Vagina (tissue), 2 donors: ENCODE measurements around the gene AKAP6. TPM values are rescaled to one million over a fixed set of nuclear protein-coding genes. Genes with fewer than 3 reads are reported as not detected.

Experiments used
- DNase-seq, 2 donors: peaks; one replicate each; pipeline ENCODE4 v3.0.0-alpha.2; 2017; ENCODE audit errors: extremely low spot score in 2 of 2
- H3K27ac ChIP-seq: fragments of 200-600 bp; sonication (generic); one replicate; pipeline ENCODE4 v1.5.1; 2019
- H3K27me3 ChIP-seq: fragments of 200-600 bp; sonication (generic); one replicate; pipeline ENCODE4 v1.5.1; 2019
- H3K36me3 ChIP-seq, 2 donors: fragments of 200-600 bp; sonication (generic); one replicate each; pipeline ENCODE4 v1.5.1; 2017 to 2019
- H3K4me1 ChIP-seq: fragments of 200-600 bp; sonication (generic); one replicate; pipeline ENCODE4 v1.5.1; 2019
- H3K4me3 ChIP-seq, 2 donors: fragments of 200-600 bp; sonication (generic); 1 replicate in 1 of 2; 2 replicates in 1 of 2; pipeline ENCODE4 v1.5.1; 2016 to 2019
- H3K9me3 ChIP-seq: fragments of 200-600 bp; sonication (generic); one replicate; pipeline ENCODE4 v1.5.1; 2019
- CTCF ChIP-seq, 3 experiments: fragments of 450-650 bp in 2 of 3; fragments of 200-600 bp in 1 of 3; sonication (generic) in 1 of 3; IDR thresholded peaks; one replicate each; pipeline ENCODE4 v1.5.1; 2017 to 2019; ENCODE audit warnings: antibody characterized with exemption in 3 of 3, mild to moderate bottlenecking in 2 of 3, moderate library complexity in 2 of 3
- POLR2A ChIP-seq, 2 donors: fragments of 450-650 bp; IDR thresholded peaks; one replicate each; pipeline ENCODE4 v1.6.1; 2017; ENCODE audit warnings: antibody characterized with exemption in 2 of 2, mild to moderate bottlenecking in 2 of 2, moderate library complexity in 2 of 2
- POLR2AphosphoS5 ChIP-seq, 2 donors: sonication (generic); formaldehyde crosslinking; IDR thresholded peaks; one replicate each; pipeline ENCODE4 v1.9.0; 2017; ENCODE audit warnings: antibody characterized with exemption in 2 of 2, mild to moderate bottlenecking in 2 of 2, low read depth in 1 of 2; ENCODE audit not compliant: insufficient read depth in 1 of 2
- intact Hi-C: fragments of 100-400 bp; cut with DNase I; formaldehyde crosslinking; loops from one replicate; pipeline ENCODE4 v1.15.1; 2023
- total RNA-seq: library from RNA; depleted of rRNA; stranded (reverse); fragments of >200 nt; gene quantifications from one replicate; pipeline ENCODE4 v1.2.3, GENCODE V29; 2016

AKAP6 gene
- total RNA-seq, 1 donor from 2014 or later = 3.9 TPM

- intact Hi-C loops = no loop called here
- no peak overlapping the region for H3K4me3 ChIP-seq
- no peaks in the 10 kb centered on the region for H3K9me3 ChIP-seq
- no peak for DNase-seq
- H3K27ac ChIP-seq = no peak overlapping the region
- H3K4me1 ChIP-seq = peaks cover 10% of the 10 kb centered on the region
- TF ChIP-seq POLR2A (IDR thresholded peaks at IDR 0.05) (no peak), POLR2AphosphoS5 (IDR thresholded peaks at IDR 0.05; ENCODE audit: insufficient read depth in 1 of 2, low read depth in 1 of 2) (no peak), CTCF (IDR thresholded peaks at IDR 0.05) (no peak)
- H3K36me3 ChIP-seq = no peaks in the 10 kb centered on the region
- H3K27me3 ChIP-seq = no peaks in the 10 kb centered on the region
These were observed 316.5 kb downstream of the AKAP6 start for GRCh38 chr14:32645551-32645950.

- DNase-seq = no peak
- Histone ChIP-seq H3K4me1 (peaks cover 10% of the 10 kb centered on the region), H3K27ac (no peak overlapping the region), H3K36me3 (no peaks in the 10 kb centered on the region), H3K9me3 (no peaks in the 10 kb centered on the region), H3K27me3 (no peaks in the 10 kb centered on the region), H3K4me3 (no peak overlapping the region)
- TF ChIP-seq POLR2A (IDR thresholded peaks at IDR 0.05) = no peak
- peak in 1 of 2 donors; percentile 72 for TF ChIP-seq POLR2AphosphoS5 (IDR thresholded peaks at IDR 0.05; ENCODE audit: insufficient read depth in 1 of 2, low read depth in 1 of 2)
- intact Hi-C loops = no loop called here
These were observed 319.3 kb downstream of the AKAP6 start for GRCh38 chr14:32648434-32648833.

- intact Hi-C loops = no loop called here
- no peak overlapping the region for H3K4me3 ChIP-seq
- no peak overlapping the region for H3K27ac ChIP-seq
These were observed 320.9 kb downstream of the AKAP6 start for GRCh38 chr14:32650030-32650429.

GRCh38 chr14:32650665-32651064 is 321.6 kb downstream of the AKAP6 start:
- no peaks in the 10 kb centered on the region for H3K9me3 ChIP-seq
- intact Hi-C loops = no loop called here
- H3K4me3 ChIP-seq = no peak overlapping the region
- DNase-seq = no peak
- no peaks in the 10 kb centered on the region for H3K36me3 ChIP-seq
- H3K27me3 ChIP-seq = no peaks in the 10 kb centered on the region
- H3K27ac ChIP-seq = no peak overlapping the region
- TF ChIP-seq POLR2A (IDR thresholded peaks at IDR 0.05) (no peak), CTCF (IDR thresholded peaks at IDR 0.05) (no peak), POLR2AphosphoS5 (IDR thresholded peaks at IDR 0.05; ENCODE audit: insufficient read depth in 1 of 2, low read depth in 1 of 2) (no peak)
- peaks cover 10% of the 10 kb centered on the region for H3K4me1 ChIP-seq

More at GRCh38 chr14:32650030-32650429, 320.9 kb downstream of the AKAP6 start:
- H3K4me1 ChIP-seq = peaks cover 10% of the 10 kb centered on the region
- H3K9me3 ChIP-seq = no peaks in the 10 kb centered on the region
- TF ChIP-seq CTCF (IDR thresholded peaks at IDR 0.05) = no peak
- no peak for TF ChIP-seq POLR2A (IDR thresholded peaks at IDR 0.05)
- TF ChIP-seq POLR2AphosphoS5 (IDR thresholded peaks at IDR 0.05; ENCODE audit: insufficient read depth in 1 of 2, low read depth in 1 of 2) = no peak
- no peaks in the 10 kb centered on the region for H3K36me3 ChIP-seq
- H3K27me3 ChIP-seq = no peaks in the 10 kb centered on the region
- no peak for DNase-seq

GRCh38 chr14:32654106-32654505 is 325.0 kb downstream of the AKAP6 start:
- no peak overlapping the region for H3K4me3 ChIP-seq
- no peaks in the 10 kb centered on the region for H3K27me3 ChIP-seq
- intact Hi-C loops = no loop called here
- H3K36me3 ChIP-seq = no peaks in the 10 kb centered on the region
- TF ChIP-seq POLR2A (IDR thresholded peaks at IDR 0.05) = no peak
- no peak for TF ChIP-seq POLR2AphosphoS5 (IDR thresholded peaks at IDR 0.05; ENCODE audit: insufficient read depth in 1 of 2, low read depth in 1 of 2)
- no peak for TF ChIP-seq CTCF (IDR thresholded peaks at IDR 0.05)
- no peaks in the 10 kb centered on the region for H3K4me1 ChIP-seq
- no peak overlapping the region for H3K27ac ChIP-seq
- no peaks in the 10 kb centered on the region for H3K9me3 ChIP-seq
- DNase-seq = no peak
